ENCODE data around the gene NEUROG2.
"Not testable (repeated sequence)": the region's sequence is repeated elsewhere in the genome, so short reads cannot be mapped to it uniquely, and the experiment has no call there.

The NEUROG2 gene

GRCh38 chr4:112520598-112521122 is 4.7 kb upstream of the NEUROG2 start:
- no peak for DNase-seq

- no peak for DNase-seq
Measured at GRCh38 chr4:112519689-112520597, 4.0 kb upstream of the NEUROG2 start.

GRCh38 chr4:112518675-112519074 is 2.7 kb upstream of the NEUROG2 start:
- no peak for DNase-seq

GRCh38 chr4:112517911-112518310 is 1.9 kb upstream of the NEUROG2 start:
- DNase-seq, result no peak

GRCh38 chr4:112517067-112517634 is 1.2 kb upstream of the NEUROG2 start:
- DNase-seq, result no peak

GRCh38 chr4:112516471-112517066 is 589 bp upstream of the NEUROG2 start:
- DNase-seq, result no peak

- no peak for DNase-seq
Measured at GRCh38 chr4:112515198-112516065, 548 bp downstream of the NEUROG2 start.

- no peak for DNase-seq
Measured at GRCh38 chr4:112514647-112515197, 1.3 kb downstream of the NEUROG2 start.

GRCh38 chr4:112513971-112514646 is 1.9 kb downstream of the NEUROG2 start:
- no peak for DNase-seq

GRCh38 chr4:112511803-112512118 is 4.2 kb downstream of the NEUROG2 start:
- DNase-seq, result no peak

GRCh38 chr4:112511093-112511802 is 4.7 kb downstream of the NEUROG2 start:
- no peak for DNase-seq

GRCh38 chr4:112510291-112511092 is 5.5 kb downstream of the NEUROG2 start:
- no peak for DNase-seq

- DNase-seq, result no peak
Measured at GRCh38 chr4:112509243-112510141, 6.5 kb downstream of the NEUROG2 start.

GRCh38 chr4:112508356-112508755 is 7.6 kb downstream of the NEUROG2 start:
- DNase-seq, result no peak

GRCh38 chr4:112504807-112505206 is 11.2 kb downstream of the NEUROG2 start:
- DNase-seq, result no peak

- no peak for DNase-seq
Measured at GRCh38 chr4:112502871-112503270, 13.1 kb downstream of the NEUROG2 start.

GRCh38 chr4:112492321-112492720 is 23.7 kb downstream of the NEUROG2 start:
- DNase-seq, result no peak

GRCh38 chr4:112490808-112491207 is 25.2 kb downstream of the NEUROG2 start:
- DNase-seq, result not testable (repeated sequence)

GRCh38 chr4:112485930-112486329 is 30.1 kb downstream of the NEUROG2 start:
- DNase-seq, result no peak

Data from AML-193 (cell line).